CD4-positive, alpha-beta memory T cell (primary cell): Measurements from ENCODE around the gene CSRNP3. TPM values are rescaled to one million over a fixed set of nuclear protein-coding genes. Genes with fewer than 3 reads are reported as not detected.

Experiments
- CTCF ChIA-PET: fragments of 350-600 bp; sonication (Branson Sonifier 250); formaldehyde crosslinking; loops from one replicate; lab custom pipeline; 2021; ENCODE audit warnings: inconsistent platforms; ENCODE audit not compliant: partially characterized antibody; lab: Charles Lee
- POLR2A ChIA-PET: fragments of 350-600 bp; sonication (Branson Sonifier 250); formaldehyde crosslinking; loops from one replicate; lab custom pipeline; 2021; ENCODE audit not compliant: partially characterized antibody; lab: Charles Lee
- DNase-seq, 5 donors: peaks; one replicate each; pipeline versions ENCODE4 v3.0.0 to v3.0.0-alpha.2; 2020 to 2022; ENCODE audit warnings: mixed read lengths in 1 of 5
- H3K27ac ChIP-seq: one replicate; pipeline ENCODE4 v1.7.0; 2013; ENCODE audit warnings: low read depth, low read length
- H3K27me3 ChIP-seq: 2 replicates; pipeline ENCODE4 v1.7.0; 2013; ENCODE audit warnings: mild to moderate bottlenecking, low read length, moderate library complexity; ENCODE audit not compliant: insufficient read depth
- H3K36me3 ChIP-seq: 2 replicates; pipeline ENCODE4 v1.7.0; 2013; ENCODE audit warnings: mild to moderate bottlenecking, low read length, moderate library complexity; ENCODE audit not compliant: insufficient read depth
- H3K4me1 ChIP-seq: 2 replicates; pipeline ENCODE4 v1.7.0; 2013; ENCODE audit warnings: mild to moderate bottlenecking, low read length, moderate library complexity; ENCODE audit not compliant: insufficient read depth
- H3K4me3 ChIP-seq, 2 donors: one replicate each; pipeline ENCODE4 v1.7.0; 2013; ENCODE audit warnings: low read length in 2 of 2, mild to moderate bottlenecking in 1 of 2
- H3K9me3 ChIP-seq, 2 donors: one replicate each; pipeline ENCODE4 v1.7.0; 2013; ENCODE audit warnings: low read length in 2 of 2, control low read depth in 1 of 2; ENCODE audit not compliant: control insufficient read depth in 1 of 2
- H3K27ac Mint-ChIP-seq, 7 donors: one replicate each; pipeline ENCODE4 v1.8.0; 2020 to 2021; ENCODE audit warnings: mixed read lengths in 7 of 7, mild to moderate bottlenecking in 6 of 7, inconsistent platforms in 3 of 7, moderate library complexity in 3 of 7
- H3K27me3 Mint-ChIP-seq, 2 donors: one replicate each; pipeline ENCODE4 v1.8.0; 2020 to 2021; ENCODE audit warnings: mixed read lengths in 2 of 2
- H3K36me3 Mint-ChIP-seq, 2 donors: one replicate each; pipeline ENCODE4 v1.8.0; 2020 to 2021; ENCODE audit warnings: mixed read lengths in 2 of 2, inconsistent platforms in 1 of 2, mild to moderate bottlenecking in 1 of 2
- H3K4me1 Mint-ChIP-seq, 4 donors: one replicate each; pipeline ENCODE4 v1.8.0; 2020 to 2021; ENCODE audit warnings: mixed read lengths in 4 of 4, mild to moderate bottlenecking in 1 of 4
- H3K4me3 Mint-ChIP-seq, 8 donors: one replicate each; pipeline ENCODE4 v1.8.0; 2020 to 2021; ENCODE audit warnings: mixed read lengths in 8 of 8, mild to moderate bottlenecking in 7 of 8, moderate library complexity in 6 of 8, inconsistent platforms in 3 of 8
- H3K9me3 Mint-ChIP-seq, 8 donors: one replicate each; pipeline ENCODE4 v1.8.0; 2020 to 2021; ENCODE audit warnings: mixed read lengths in 8 of 8, mild to moderate bottlenecking in 5 of 8, inconsistent platforms in 3 of 8, moderate library complexity in 1 of 8
- intact Hi-C: fragments of 100-400 bp; cut with micrococcal nuclease; formaldehyde crosslinking; loops from one replicate; pipeline ENCODE4 v1.15.1; 2023
- polyA plus RNA-seq, 2 donors: library from polyadenylated mRNA; unstranded; fragments of 300-500 nt; fragmentation: Illumina TruSeq; gene quantifications; one replicate each; pipeline ENCODE4 v1.2.3, GENCODE V29; 2021
- total RNA-seq, 2 experiments: library from RNA; stranded (reverse); gene quantifications; one replicate each; pipeline ENCODE4 v1.2.3, GENCODE V29; 2021

CSRNP3 gene
- total and polyA plus RNA-seq, 4 experiments from 2014 or later = not detected

GRCh38 chr2:165601065-165601830 is 131.8 kb downstream of the CSRNP3 start:
- H3K36me3 Mint-ChIP-seq = no peaks in the 10 kb centered on the region
- H3K4me1 ChIP-seq = no peaks in the 10 kb centered on the region
- DNase-seq = no peak
- intact Hi-C loops = no loop called here
- H3K4me1 Mint-ChIP-seq = no peaks in the 10 kb centered on the region
- H3K27me3 ChIP-seq = no peaks in the 10 kb centered on the region
- H3K27me3 Mint-ChIP-seq = peaks cover 0 to 1% of the 10 kb centered on the region in 2 donors
- H3K27ac Mint-ChIP-seq = no peak overlapping the region
- no peak overlapping the region for H3K4me3 ChIP-seq
- H3K9me3 Mint-ChIP-seq = no peaks in the 10 kb centered on the region
- CTCF ChIA-PET = no interaction called here
- no peak overlapping the region for H3K4me3 Mint-ChIP-seq
- no peaks in the 10 kb centered on the region for H3K36me3 ChIP-seq
- POLR2A ChIA-PET = no interaction called here
- H3K9me3 ChIP-seq = no peaks in the 10 kb centered on the region
- H3K27ac ChIP-seq = no peak overlapping the region

GRCh38 chr2:165601928-165602521 is 132.5 kb downstream of the CSRNP3 start:
- no peaks in the 10 kb centered on the region for H3K27me3 ChIP-seq
- H3K9me3 ChIP-seq = no peaks in the 10 kb centered on the region
- ChIA-PET POLR2A (no interaction called here), CTCF (no interaction called here)
- H3K9me3 Mint-ChIP-seq = no peaks in the 10 kb centered on the region
- no peaks in the 10 kb centered on the region for H3K4me1 Mint-ChIP-seq
- no peak overlapping the region for H3K4me3 ChIP-seq
- no peak for DNase-seq
- no peaks in the 10 kb centered on the region for H3K36me3 Mint-ChIP-seq
- H3K27ac Mint-ChIP-seq = no peak overlapping the region
- peaks cover 0 to 1% of the 10 kb centered on the region in 2 donors for H3K27me3 Mint-ChIP-seq
- no peak overlapping the region for H3K27ac ChIP-seq
- H3K36me3 ChIP-seq = no peaks in the 10 kb centered on the region
- no peak overlapping the region for H3K4me3 Mint-ChIP-seq
- H3K4me1 ChIP-seq = no peaks in the 10 kb centered on the region
- intact Hi-C loops = no loop called here

GRCh38 chr2:165609672-165610071 is 140.2 kb downstream of the CSRNP3 start:
- no peaks in the 10 kb centered on the region for H3K36me3 ChIP-seq
- peaks cover 0 to 4% (median 1%) of the 10 kb centered on the region in 4 donors for H3K4me1 Mint-ChIP-seq
- H3K9me3 Mint-ChIP-seq = no peaks in the 10 kb centered on the region
- no peak overlapping the region for H3K4me3 ChIP-seq
- no peaks in the 10 kb centered on the region for H3K27me3 Mint-ChIP-seq
- no peak for DNase-seq
- H3K27me3 ChIP-seq = no peaks in the 10 kb centered on the region
- H3K4me3 Mint-ChIP-seq = no peak overlapping the region
- H3K4me1 ChIP-seq = no peaks in the 10 kb centered on the region
- H3K27ac ChIP-seq = no peak overlapping the region
- CTCF ChIA-PET = no interaction called here
- intact Hi-C loops = no loop called here
- H3K9me3 ChIP-seq = no peaks in the 10 kb centered on the region
- no peak overlapping the region for H3K27ac Mint-ChIP-seq
- POLR2A ChIA-PET = no interaction called here
- no peaks in the 10 kb centered on the region for H3K36me3 Mint-ChIP-seq

GRCh38 chr2:165610591-165611029 is 141.1 kb downstream of the CSRNP3 start:
- peaks cover 0 to 4% (median 1%) of the 10 kb centered on the region in 4 donors for H3K4me1 Mint-ChIP-seq
- DNase-seq = no peak
- ChIA-PET CTCF (no interaction called here), POLR2A (no interaction called here)
- H3K27me3 Mint-ChIP-seq = no peaks in the 10 kb centered on the region
- intact Hi-C loops = no loop called here
- H3K4me3 Mint-ChIP-seq = no peak overlapping the region
- H3K27ac Mint-ChIP-seq = no peak overlapping the region
- H3K27ac ChIP-seq = no peak overlapping the region
- no peaks in the 10 kb centered on the region for H3K36me3 Mint-ChIP-seq
- H3K4me3 ChIP-seq = no peak overlapping the region
- H3K27me3 ChIP-seq = no peaks in the 10 kb centered on the region
- no peaks in the 10 kb centered on the region for H3K36me3 ChIP-seq
- H3K9me3 Mint-ChIP-seq = peaks cover 0 to 5% (median 0%) of the 10 kb centered on the region in 8 donors
- H3K9me3 ChIP-seq = no peaks in the 10 kb centered on the region
- H3K4me1 ChIP-seq = no peaks in the 10 kb centered on the region

- no peak overlapping the region for H3K4me3 ChIP-seq
- Mint-ChIP-seq H3K4me1 (no peaks in the 10 kb centered on the region), H3K4me3 (no peak overlapping the region), H3K36me3 (no peaks in the 10 kb centered on the region), H3K27me3 (peaks cover 3 to 10% of the 10 kb centered on the region in 2 donors), H3K27ac (no peak overlapping the region), H3K9me3 (peaks cover 0 to 16% (median 3%) of the 10 kb centered on the region in 8 donors)
- H3K27ac ChIP-seq = no peak overlapping the region
- POLR2A ChIA-PET = no interaction called here
- CTCF ChIA-PET = no interaction called here
- H3K27me3 ChIP-seq = no peaks in the 10 kb centered on the region
- H3K9me3 ChIP-seq = no peaks in the 10 kb centered on the region
- intact Hi-C loops = no loop called here
- H3K36me3 ChIP-seq = no peaks in the 10 kb centered on the region
- DNase-seq = no peak
- no peaks in the 10 kb centered on the region for H3K4me1 ChIP-seq
These were observed 148.4 kb downstream of the CSRNP3 start for GRCh38 chr2:165617741-165618481.

GRCh38 chr2:165618806-165619205 is 149.3 kb downstream of the CSRNP3 start:
- no peaks in the 10 kb centered on the region for H3K4me1 Mint-ChIP-seq
- ChIA-PET CTCF (interaction anchor here (0.5 kb wide), 1 partner anchor 50 kb away, joined by 3 read pairs; no protein-coding TSS in a partner anchor), POLR2A (no interaction called here)
- Histone ChIP-seq H3K27me3 (no peaks in the 10 kb centered on the region), H3K27ac (no peak overlapping the region), H3K36me3 (no peaks in the 10 kb centered on the region), H3K9me3 (no peaks in the 10 kb centered on the region), H3K4me1 (no peaks in the 10 kb centered on the region), H3K4me3 (no peak overlapping the region)
- H3K4me3 Mint-ChIP-seq = no peak overlapping the region
- intact Hi-C loops = no loop called here
- DNase-seq = no peak
- H3K27me3 Mint-ChIP-seq = peaks cover 3 to 10% of the 10 kb centered on the region in 2 donors
- H3K9me3 Mint-ChIP-seq = peaks cover 0 to 16% (median 3%) of the 10 kb centered on the region in 8 donors
- no peaks in the 10 kb centered on the region for H3K36me3 Mint-ChIP-seq
- H3K27ac Mint-ChIP-seq = no peak overlapping the region

- no peak overlapping the region for H3K27ac ChIP-seq
- intact Hi-C loops = no loop called here
- H3K27me3 Mint-ChIP-seq = peaks cover 3 to 10% of the 10 kb centered on the region in 2 donors
- no peak for DNase-seq
- no peak overlapping the region for H3K27ac Mint-ChIP-seq
- H3K4me3 ChIP-seq = no peak overlapping the region
- H3K36me3 ChIP-seq = no peaks in the 10 kb centered on the region
- CTCF ChIA-PET = no interaction called here
- no peaks in the 10 kb centered on the region for H3K4me1 ChIP-seq
- H3K9me3 Mint-ChIP-seq = peaks cover 0 to 14% (median 3%) of the 10 kb centered on the region in 8 donors
- no peak overlapping the region for H3K4me3 Mint-ChIP-seq
- H3K36me3 Mint-ChIP-seq = no peaks in the 10 kb centered on the region
- POLR2A ChIA-PET = no interaction called here
- H3K27me3 ChIP-seq = no peaks in the 10 kb centered on the region
- no peaks in the 10 kb centered on the region for H3K4me1 Mint-ChIP-seq
- H3K9me3 ChIP-seq = no peaks in the 10 kb centered on the region
These were observed 151.6 kb downstream of the CSRNP3 start for GRCh38 chr2:165621086-165621560.
